Measurements from ENCODE around the gene TLCD3A.
"Not testable (repeated sequence)": the region's sequence is repeated elsewhere in the genome, so short reads cannot be mapped to it uniquely, and the experiment has no call there.

TLCD3A gene

DNA sequence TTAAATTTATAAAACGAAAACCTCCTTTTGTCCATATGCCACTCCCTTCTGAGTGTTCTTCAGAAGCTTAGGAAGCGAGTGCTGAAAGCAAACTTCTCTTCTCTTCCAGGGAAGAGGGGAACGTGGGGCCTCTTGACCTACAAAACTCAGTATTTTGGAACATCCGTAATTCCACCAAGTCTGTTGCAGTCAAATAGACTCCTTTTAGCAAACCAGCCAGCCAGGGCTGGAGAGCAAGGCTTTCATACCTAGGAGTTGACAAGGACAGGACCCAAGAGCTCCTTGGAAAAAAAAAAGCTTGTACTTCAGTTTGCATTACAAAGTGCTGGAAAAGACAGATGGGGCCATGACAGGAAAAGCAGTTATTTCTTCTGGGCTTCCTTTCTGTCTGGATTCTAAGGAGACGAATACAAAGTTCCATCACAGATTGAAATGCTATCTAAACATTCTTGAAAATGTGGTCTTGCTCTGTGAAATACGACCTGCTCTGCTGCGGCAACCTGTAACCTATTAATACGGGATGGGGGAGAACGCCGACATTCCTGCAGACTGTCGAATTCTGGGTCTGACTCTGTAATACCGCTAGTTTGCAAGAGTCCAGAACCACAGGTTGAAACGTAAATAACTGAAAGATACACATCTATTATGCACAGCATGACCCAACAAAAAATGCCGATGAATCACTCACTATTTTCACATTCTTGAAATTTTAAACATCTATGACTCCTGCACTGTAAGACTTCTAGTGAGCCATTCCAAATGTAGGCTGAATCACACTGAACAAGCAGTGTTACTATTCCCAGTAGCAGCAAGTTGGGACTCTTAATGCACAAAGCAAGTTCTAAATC is 38.4 kb upstream of the TLCD3A start:
- no peak for DNase-seq (ENCODE audit: low read depth, low spot score)
- Histone ChIP-seq H3K27me3 (ENCODE audit: control insufficient read depth, insufficient read depth, low read length) (no peaks in the 10 kb centered on the region), H3K27ac (ENCODE audit: low read length) (no peak overlapping the region), H3K4me3 (ENCODE audit: low read length) (no peak overlapping the region), H3K4me1 (ENCODE audit: control insufficient read depth, insufficient read depth, low read length) (no peaks in the 10 kb centered on the region), H3K9me3 (ENCODE audit: control insufficient read depth, insufficient read depth, low read length) (no peaks in the 10 kb centered on the region), H3K36me3 (ENCODE audit: control insufficient read depth, insufficient read depth, low read length) (no peaks in the 10 kb centered on the region)
- WGBS (ENCODE audit: insufficient coverage, insufficient read length) = no CpG with 5 or more reads among the region's 14 CpGs

DNA sequence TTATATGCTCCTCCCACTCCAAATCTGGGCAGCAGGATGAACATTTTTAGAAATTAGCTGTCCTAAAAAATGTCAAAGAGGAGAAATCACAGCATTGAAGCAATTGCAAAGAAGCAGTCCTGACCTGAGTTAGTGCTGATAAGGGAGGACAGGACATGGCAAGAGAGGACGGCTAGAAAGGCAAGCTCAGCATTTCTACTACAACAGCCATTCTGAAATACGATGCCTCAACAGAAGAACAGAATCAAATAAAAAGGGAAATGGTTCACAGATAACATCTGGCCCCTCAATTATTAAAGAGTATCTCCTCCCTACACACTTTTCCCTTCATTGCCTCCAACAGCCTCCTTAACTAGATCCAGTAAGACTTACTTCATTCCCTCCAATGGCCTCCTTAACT is 36.0 kb upstream of the TLCD3A start:
- no peaks in the 10 kb centered on the region for H3K36me3 ChIP-seq (ENCODE audit: control insufficient read depth, insufficient read depth, low read length)
- H3K4me3 ChIP-seq (ENCODE audit: low read length) = no peak overlapping the region
- DNase-seq (ENCODE audit: low read depth, low spot score) = no peak
- no peaks in the 10 kb centered on the region for H3K4me1 ChIP-seq (ENCODE audit: control insufficient read depth, insufficient read depth, low read length)
- no peaks in the 10 kb centered on the region for H3K27me3 ChIP-seq (ENCODE audit: control insufficient read depth, insufficient read depth, low read length)
- WGBS (ENCODE audit: insufficient coverage, insufficient read length) = no CpG with 5 or more reads among the region's 2 CpGs
- H3K27ac ChIP-seq (ENCODE audit: low read length) = no peak overlapping the region
- H3K9me3 ChIP-seq (ENCODE audit: control insufficient read depth, insufficient read depth, low read length) = no peaks in the 10 kb centered on the region

DNA sequence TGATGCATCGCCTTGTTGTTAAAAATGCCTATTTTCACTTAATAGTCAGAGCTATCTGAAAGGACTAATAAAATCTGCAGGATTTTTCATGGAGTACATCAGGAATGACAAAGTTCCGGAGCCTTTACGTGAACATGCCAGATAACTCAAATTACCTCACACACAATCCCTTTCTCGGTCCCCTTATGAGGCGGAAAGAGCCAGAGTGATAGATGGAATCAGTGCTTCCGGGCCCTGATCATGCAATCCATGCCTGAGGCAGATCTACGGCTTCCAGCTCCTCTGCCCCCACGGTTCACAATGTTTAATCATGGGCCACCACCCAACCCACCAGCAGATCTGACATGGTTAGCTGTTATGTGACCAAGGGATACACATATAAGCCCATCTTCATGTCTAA is 34.7 kb upstream of the TLCD3A start:
- WGBS (ENCODE audit: insufficient coverage, insufficient read length) = no CpG with 5 or more reads among the region's 8 CpGs
- no peak for DNase-seq (ENCODE audit: low read depth, low spot score)
- Histone ChIP-seq H3K36me3 (ENCODE audit: control insufficient read depth, insufficient read depth, low read length) (no peaks in the 10 kb centered on the region), H3K27me3 (ENCODE audit: control insufficient read depth, insufficient read depth, low read length) (no peaks in the 10 kb centered on the region), H3K4me3 (ENCODE audit: low read length) (no peak overlapping the region), H3K27ac (ENCODE audit: low read length) (no peak overlapping the region), H3K4me1 (ENCODE audit: control insufficient read depth, insufficient read depth, low read length) (no peaks in the 10 kb centered on the region), H3K9me3 (ENCODE audit: control insufficient read depth, insufficient read depth, low read length) (no peaks in the 10 kb centered on the region)

DNA sequence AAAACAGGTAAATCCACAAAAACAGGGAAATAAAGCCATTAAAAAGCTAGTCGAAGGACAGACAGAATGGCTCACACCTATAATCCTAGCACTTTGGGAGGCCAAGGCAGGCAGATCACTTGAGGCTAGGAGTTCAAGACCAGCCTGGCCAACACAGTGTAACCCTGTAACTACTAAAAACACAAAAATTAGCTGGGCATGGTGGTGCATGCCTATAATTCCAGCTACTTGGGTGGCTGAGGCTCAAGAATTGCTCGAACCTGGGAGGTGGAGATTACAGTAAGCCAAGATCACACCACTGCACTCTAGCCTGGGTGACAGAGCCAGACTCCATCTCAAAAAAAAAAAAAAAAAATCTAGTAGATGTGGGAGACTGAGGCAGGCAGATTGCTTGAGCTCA is 34.3 kb upstream of the TLCD3A start:
- not testable (repeated sequence) for H3K36me3 ChIP-seq (ENCODE audit: control insufficient read depth, insufficient read depth, low read length)
- WGBS (ENCODE audit: insufficient coverage, insufficient read length) = no CpG with 5 or more reads among the region's 2 CpGs

DNA sequence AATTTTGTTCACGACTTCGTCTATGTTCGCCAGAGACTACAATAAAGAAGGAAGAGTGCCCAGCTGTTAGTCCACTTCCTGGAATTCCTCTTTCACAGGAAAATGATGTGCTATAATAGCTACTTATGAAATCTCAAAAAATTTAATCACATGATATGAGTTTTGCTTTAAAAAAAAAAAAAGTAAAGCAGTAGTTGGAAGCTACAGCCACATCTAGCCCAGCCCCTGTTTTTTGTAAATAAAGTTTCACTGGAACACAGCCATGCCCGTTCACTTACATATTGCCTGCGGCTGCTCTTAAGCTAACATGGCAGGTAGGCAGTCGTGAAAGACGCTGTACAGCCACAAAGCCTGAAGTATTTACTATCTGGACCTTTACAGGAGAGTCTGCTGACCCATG is 33.1 kb upstream of the TLCD3A start:
- no peak overlapping the region for H3K27ac ChIP-seq (ENCODE audit: low read length)
- no peaks in the 10 kb centered on the region for H3K4me1 ChIP-seq (ENCODE audit: control insufficient read depth, insufficient read depth, low read length)
- 100% methylated on average over 1 of the region's 7 CpGs for WGBS (ENCODE audit: insufficient coverage, insufficient read length)
- no peak for DNase-seq (ENCODE audit: low read depth, low spot score)
- no peak overlapping the region for H3K4me3 ChIP-seq (ENCODE audit: low read length)
- H3K36me3 ChIP-seq (ENCODE audit: control insufficient read depth, insufficient read depth, low read length) = no peaks in the 10 kb centered on the region
- no peaks in the 10 kb centered on the region for H3K27me3 ChIP-seq (ENCODE audit: control insufficient read depth, insufficient read depth, low read length)
- no peaks in the 10 kb centered on the region for H3K9me3 ChIP-seq (ENCODE audit: control insufficient read depth, insufficient read depth, low read length)

More for the DNA sequence above, 34.3 kb upstream of the TLCD3A start:
- H3K4me3 ChIP-seq (ENCODE audit: low read length); H3K27me3 ChIP-seq (ENCODE audit: control insufficient read depth, insufficient read depth, low read length); H3K9me3 ChIP-seq (ENCODE audit: control insufficient read depth, insufficient read depth, low read length); DNase-seq (ENCODE audit: low read depth, low spot score); H3K4me1 ChIP-seq (ENCODE audit: control insufficient read depth, insufficient read depth, low read length); H3K27ac ChIP-seq (ENCODE audit: low read length): not testable (repeated sequence)

DNA sequence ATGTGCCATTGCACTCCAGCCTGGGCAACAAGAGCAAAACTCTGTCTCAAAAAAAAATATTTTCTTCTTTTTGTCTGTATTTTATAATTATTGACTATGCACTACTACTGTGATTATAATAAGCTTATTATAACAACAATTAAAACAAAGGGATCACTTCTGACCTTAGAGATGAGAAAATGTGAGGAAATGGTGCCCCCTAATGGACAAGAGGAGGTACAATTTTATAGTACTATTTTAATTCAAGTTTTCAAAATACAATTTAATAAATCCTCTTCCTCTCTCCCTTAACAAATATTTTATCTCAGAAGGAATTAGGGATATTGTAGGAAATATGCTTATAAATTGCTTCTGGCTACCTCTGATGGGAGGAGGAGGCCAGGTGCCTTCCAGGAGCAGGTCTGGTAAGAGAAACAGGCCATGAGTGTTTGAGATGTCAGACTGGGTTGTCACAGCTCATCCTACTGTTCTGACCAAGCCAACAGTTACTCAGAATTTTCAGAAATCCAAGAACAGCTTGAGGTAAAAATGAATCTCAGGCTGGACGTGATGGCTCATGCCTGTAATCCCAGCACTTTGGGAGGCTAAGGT is 31.8 kb upstream of the TLCD3A start:
- no CpG with 5 or more reads among the region's 1 CpG for WGBS (ENCODE audit: insufficient coverage, insufficient read length)
- DNase-seq (ENCODE audit: low read depth, low spot score) = no peak
- no peak overlapping the region for H3K4me3 ChIP-seq (ENCODE audit: low read length)
- H3K27me3 ChIP-seq (ENCODE audit: control insufficient read depth, insufficient read depth, low read length) = no peaks in the 10 kb centered on the region
- no peaks in the 10 kb centered on the region for H3K9me3 ChIP-seq (ENCODE audit: control insufficient read depth, insufficient read depth, low read length)
- no peaks in the 10 kb centered on the region for H3K4me1 ChIP-seq (ENCODE audit: control insufficient read depth, insufficient read depth, low read length)
- H3K36me3 ChIP-seq (ENCODE audit: control insufficient read depth, insufficient read depth, low read length) = no peaks in the 10 kb centered on the region; the same call in 1 of the 2 replicates
- no peak overlapping the region for H3K27ac ChIP-seq (ENCODE audit: low read length)

DNA sequence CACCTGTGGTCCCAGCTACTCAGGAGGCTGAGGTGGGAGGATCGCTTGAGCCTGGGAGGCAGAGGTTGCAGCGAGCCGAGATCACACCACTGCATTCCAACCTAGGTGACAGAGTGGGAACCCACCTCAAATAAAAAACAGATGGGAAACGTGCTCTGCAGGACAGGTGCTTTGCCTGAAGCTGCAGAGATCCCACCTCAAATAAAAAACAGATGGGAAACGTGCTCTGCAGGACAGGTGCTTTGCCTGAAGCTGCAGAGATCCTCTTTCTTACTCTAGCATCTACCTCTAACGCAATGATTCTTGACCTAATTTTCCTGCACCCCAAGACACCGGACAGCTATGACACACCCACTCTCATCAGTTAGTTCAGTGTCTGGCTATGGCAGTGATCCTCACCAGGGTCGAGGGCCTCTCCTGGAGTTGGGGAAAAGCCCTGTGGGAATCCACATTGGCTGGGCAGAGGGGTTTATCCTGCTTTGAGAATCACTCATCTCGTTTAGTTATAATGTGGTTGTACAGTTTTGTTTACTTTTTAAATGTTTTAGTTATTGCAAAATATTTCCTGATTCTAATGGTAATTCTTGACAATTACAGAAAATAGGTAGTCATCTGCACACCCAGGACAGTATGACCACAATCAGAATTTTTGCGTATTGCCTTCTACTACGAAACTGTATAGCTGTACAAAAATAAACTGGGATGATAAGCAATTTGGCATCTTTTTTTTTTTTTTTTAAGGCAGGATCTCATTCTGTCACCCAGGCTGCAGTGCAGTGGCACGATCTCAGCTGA is 29.1 kb upstream of the TLCD3A start:
- no CpG with 5 or more reads among the region's 12 CpGs for WGBS (ENCODE audit: insufficient coverage, insufficient read length)
- Histone ChIP-seq H3K4me3 (ENCODE audit: low read length) (no peak overlapping the region), H3K36me3 (ENCODE audit: control insufficient read depth, insufficient read depth, low read length) (no peaks in the 10 kb centered on the region; the same call in none of the 2 replicates), H3K27ac (ENCODE audit: low read length) (no peak overlapping the region), H3K4me1 (ENCODE audit: control insufficient read depth, insufficient read depth, low read length) (no peaks in the 10 kb centered on the region), H3K9me3 (ENCODE audit: control insufficient read depth, insufficient read depth, low read length) (no peaks in the 10 kb centered on the region), H3K27me3 (ENCODE audit: control insufficient read depth, insufficient read depth, low read length) (no peaks in the 10 kb centered on the region)
- DNase-seq (ENCODE audit: low read depth, low spot score) = no peak

DNA sequence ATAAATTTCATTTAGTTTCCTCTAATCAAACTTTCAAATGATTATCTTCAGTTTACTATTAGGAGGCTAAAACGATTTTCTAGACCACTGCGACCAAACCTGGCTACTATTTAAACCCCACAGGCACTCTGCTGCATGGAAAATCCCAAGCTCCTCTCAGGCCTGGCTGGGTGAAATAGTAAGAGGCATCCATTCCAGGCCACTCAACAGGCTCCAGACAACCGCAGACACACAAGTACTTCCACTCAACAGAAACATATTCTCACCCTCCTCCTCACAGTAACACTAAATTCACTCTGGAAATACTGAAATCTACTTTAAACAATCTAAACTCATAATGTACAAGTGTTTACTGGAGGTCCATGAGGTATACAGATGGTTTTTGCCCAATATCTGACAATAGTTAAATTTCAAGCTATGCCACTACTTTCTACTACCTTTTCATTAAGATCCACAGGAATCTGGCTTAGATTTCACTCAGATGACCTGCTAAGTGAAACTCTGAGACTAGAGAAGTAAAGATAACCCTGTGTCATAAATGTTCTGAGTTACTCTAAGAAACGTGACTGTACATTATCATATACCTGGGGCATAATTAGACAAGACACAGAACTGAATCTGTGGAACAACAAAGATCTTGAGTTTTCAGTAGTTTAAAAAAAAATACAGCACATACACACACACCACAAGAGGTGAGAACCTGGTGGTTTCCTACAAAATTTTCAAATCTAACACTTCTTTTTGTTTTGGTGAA is 28.1 kb upstream of the TLCD3A start:
- Histone ChIP-seq H3K27me3 (ENCODE audit: control insufficient read depth, insufficient read depth, low read length) (no peaks in the 10 kb centered on the region), H3K4me1 (ENCODE audit: control insufficient read depth, insufficient read depth, low read length) (no peaks in the 10 kb centered on the region), H3K9me3 (ENCODE audit: control insufficient read depth, insufficient read depth, low read length) (no peaks in the 10 kb centered on the region), H3K36me3 (ENCODE audit: control insufficient read depth, insufficient read depth, low read length) (peaks cover 4% of the 10 kb centered on the region), H3K4me3 (ENCODE audit: low read length) (no peak overlapping the region), H3K27ac (ENCODE audit: low read length) (no peak overlapping the region)
- WGBS (ENCODE audit: insufficient coverage, insufficient read length) = no CpG with 5 or more reads among the region's 4 CpGs
- no peak for DNase-seq (ENCODE audit: low read depth, low spot score)

DNA sequence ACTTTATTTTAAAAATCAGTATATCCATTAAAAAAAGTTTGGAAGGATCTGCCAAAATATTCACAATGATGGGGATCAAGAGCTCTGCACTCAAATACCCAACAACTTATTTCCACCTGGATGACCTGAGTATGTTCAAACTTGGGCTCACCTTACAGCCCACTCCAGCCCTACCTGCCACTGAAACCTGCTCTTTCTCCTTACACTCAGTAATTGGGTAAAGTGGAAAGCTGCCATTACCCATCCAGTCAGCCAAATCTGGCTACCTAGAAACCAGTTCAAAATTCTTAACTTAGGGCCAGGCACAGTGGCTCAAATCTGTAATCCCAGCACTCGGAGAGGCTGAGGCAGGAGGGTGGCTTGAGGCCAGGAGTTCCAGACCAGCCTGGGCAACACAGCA is 27.4 kb upstream of the TLCD3A start:
- no CpG with 5 or more reads among the region's 1 CpG for WGBS (ENCODE audit: insufficient coverage, insufficient read length)
- Histone ChIP-seq H3K36me3 (ENCODE audit: control insufficient read depth, insufficient read depth, low read length) (peaks cover 6% of the 10 kb centered on the region), H3K4me3 (ENCODE audit: low read length) (no peak overlapping the region), H3K27ac (ENCODE audit: low read length) (no peak overlapping the region), H3K9me3 (ENCODE audit: control insufficient read depth, insufficient read depth, low read length) (no peaks in the 10 kb centered on the region), H3K27me3 (ENCODE audit: control insufficient read depth, insufficient read depth, low read length) (no peaks in the 10 kb centered on the region), H3K4me1 (ENCODE audit: control insufficient read depth, insufficient read depth, low read length) (no peaks in the 10 kb centered on the region)
- no peak for DNase-seq (ENCODE audit: low read depth, low spot score)

DNA sequence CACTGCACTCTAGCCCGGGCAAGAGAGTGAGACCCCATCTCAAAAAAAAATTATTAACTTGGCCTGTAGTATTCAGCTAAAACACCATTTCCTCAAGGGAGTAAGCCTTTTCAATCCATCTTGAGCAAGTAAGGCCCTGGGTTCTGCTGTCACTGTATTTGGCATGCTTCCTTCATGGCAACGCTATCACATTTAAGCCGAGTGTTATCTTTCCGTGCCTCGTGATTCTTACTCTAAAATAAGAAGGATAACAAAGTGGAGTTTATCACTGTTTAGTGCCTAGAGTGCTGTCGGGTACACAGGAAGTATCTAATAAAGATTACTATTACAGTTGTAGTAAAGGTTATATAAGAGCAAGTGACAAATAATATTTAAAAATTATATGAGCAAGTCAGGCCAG is 26.5 kb upstream of the TLCD3A start:
- no peaks in the 10 kb centered on the region for H3K9me3 ChIP-seq (ENCODE audit: control insufficient read depth, insufficient read depth, low read length)
- H3K4me3 ChIP-seq (ENCODE audit: low read length) = no peak overlapping the region
- no peak for DNase-seq (ENCODE audit: low read depth, low spot score)
- H3K36me3 ChIP-seq (ENCODE audit: control insufficient read depth, insufficient read depth, low read length) = peaks cover 6% of the 10 kb centered on the region
- H3K27me3 ChIP-seq (ENCODE audit: control insufficient read depth, insufficient read depth, low read length) = no peaks in the 10 kb centered on the region
- WGBS (ENCODE audit: insufficient coverage, insufficient read length) = no CpG with 5 or more reads among the region's 6 CpGs
- H3K4me1 ChIP-seq (ENCODE audit: control insufficient read depth, insufficient read depth, low read length) = no peaks in the 10 kb centered on the region
- H3K27ac ChIP-seq (ENCODE audit: low read length) = no peak overlapping the region

All from iPS DF 6.9 (cell line).